Measurements from ENCODE around the gene PTRH1.

The PTRH1 gene

GRCh38 chr9:127749090-127749787 lies 33.8 kb upstream of the PTRH1 start:
- Histone ChIP-seq H3K27ac (no peak overlapping the region), H3K4me1 (ENCODE audit: low read depth, poor library complexity, severe bottlenecking) (no peaks in the 10 kb centered on the region), H3K36me3 (ENCODE audit: insufficient read depth) (no peaks in the 10 kb centered on the region), H3K79me2 (ENCODE audit: insufficient read depth, low read depth) (no peaks in the 10 kb centered on the region), H3K4me2 (no peak overlapping the region), H2AFZ (ENCODE audit: low read depth) (no peak overlapping the region), H3K4me3 (IDR thresholded peaks at IDR 0.05; ENCODE audit: insufficient read depth, low read depth, low read length) (no peak overlapping the region), H3K9ac (no peak overlapping the region), H3K27me3 (ENCODE audit: insufficient read depth, low read depth) (no peaks in the 10 kb centered on the region), H4K20me1 (ENCODE audit: insufficient read depth) (no peaks in the 10 kb centered on the region)
- TF ChIP-seq, protein P1, sequence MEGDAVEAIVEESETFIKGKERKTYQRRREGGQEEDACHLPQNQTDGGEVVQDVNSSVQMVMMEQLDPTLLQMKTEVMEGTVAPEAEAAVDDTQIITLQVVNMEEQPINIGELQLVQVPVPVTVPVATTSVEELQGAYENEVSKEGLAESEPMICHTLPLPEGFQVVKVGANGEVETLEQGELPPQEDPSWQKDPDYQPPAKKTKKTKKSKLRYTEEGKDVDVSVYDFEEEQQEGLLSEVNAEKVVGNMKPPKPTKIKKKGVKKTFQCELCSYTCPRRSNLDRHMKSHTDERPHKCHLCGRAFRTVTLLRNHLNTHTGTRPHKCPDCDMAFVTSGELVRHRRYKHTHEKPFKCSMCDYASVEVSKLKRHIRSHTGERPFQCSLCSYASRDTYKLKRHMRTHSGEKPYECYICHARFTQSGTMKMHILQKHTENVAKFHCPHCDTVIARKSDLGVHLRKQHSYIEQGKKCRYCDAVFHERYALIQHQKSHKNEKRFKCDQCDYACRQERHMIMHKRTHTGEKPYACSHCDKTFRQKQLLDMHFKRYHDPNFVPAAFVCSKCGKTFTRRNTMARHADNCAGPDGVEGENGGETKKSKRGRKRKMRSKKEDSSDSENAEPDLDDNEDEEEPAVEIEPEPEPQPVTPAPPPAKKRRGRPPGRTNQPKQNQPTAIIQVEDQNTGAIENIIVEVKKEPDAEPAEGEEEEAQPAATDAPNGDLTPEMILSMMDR (conservative IDR thresholded peaks at IDR 0.05; ENCODE audit: low read depth, low read length), result no peak

- Histone ChIP-seq H4K20me1 (ENCODE audit: insufficient read depth) (no peaks in the 10 kb centered on the region), H3K79me2 (ENCODE audit: insufficient read depth, low read depth) (no peaks in the 10 kb centered on the region), H3K4me1 (ENCODE audit: low read depth, poor library complexity, severe bottlenecking) (no peaks in the 10 kb centered on the region), H3K27me3 (ENCODE audit: insufficient read depth, low read depth) (no peaks in the 10 kb centered on the region), H3K36me3 (ENCODE audit: insufficient read depth) (no peaks in the 10 kb centered on the region), H3K4me2 (no peak overlapping the region), H3K27ac (no peak overlapping the region), H2AFZ (ENCODE audit: low read depth) (no peak overlapping the region), H3K4me3 (IDR thresholded peaks at IDR 0.05; ENCODE audit: insufficient read depth, low read depth, low read length) (no peak overlapping the region), H3K9ac (no peak overlapping the region)
- TF ChIP-seq, protein P1 (conservative IDR thresholded peaks at IDR 0.05; ENCODE audit: low read depth, low read length), result no peak
Measured at GRCh38 chr9:127746959-127747569, 31.6 kb upstream of the PTRH1 start.

DNA sequence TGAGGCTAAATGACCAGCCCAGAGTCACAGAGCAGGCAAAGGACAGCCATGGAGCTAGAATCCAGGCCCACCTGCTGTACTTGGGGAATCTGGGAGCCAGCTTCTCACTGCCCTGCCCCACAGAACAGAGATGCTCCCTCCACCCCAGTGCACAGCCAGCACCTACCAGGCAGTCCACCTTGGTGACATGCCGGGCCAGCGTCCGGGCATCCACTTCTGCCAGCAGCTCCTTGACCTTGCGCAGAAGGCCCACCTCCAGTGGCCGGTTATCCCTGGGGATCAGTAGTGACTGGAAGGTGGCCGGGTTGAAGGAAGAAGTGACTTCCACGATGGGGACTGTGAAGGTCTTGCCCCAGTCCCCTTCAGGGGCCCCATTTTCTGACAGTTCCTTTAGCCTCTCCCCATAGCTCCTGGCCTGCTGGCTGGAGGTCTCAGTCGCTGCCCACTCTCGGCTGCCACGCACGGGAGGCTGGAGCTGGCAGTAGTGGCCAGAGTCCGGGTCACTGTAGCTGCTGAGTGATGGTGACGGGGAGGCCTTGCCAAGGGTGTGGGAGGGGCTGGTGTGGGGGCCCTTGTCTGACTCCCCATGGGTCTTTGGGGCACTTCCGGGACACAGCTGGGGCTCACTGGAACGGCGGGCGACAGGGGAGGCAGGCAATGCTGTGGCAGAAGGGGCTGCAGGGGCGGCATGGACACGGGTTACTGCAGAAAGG lies 29.1 kb upstream of the PTRH1 start:
- Histone ChIP-seq H3K9ac (no peak overlapping the region), H3K36me3 (ENCODE audit: insufficient read depth) (no peaks in the 10 kb centered on the region)
- TF ChIP-seq, protein P1 (conservative IDR thresholded peaks at IDR 0.05; ENCODE audit: low read depth, low read length), result no peak

GRCh38 chr9:127742435-127743088 lies 27.1 kb upstream of the PTRH1 start:
- Histone ChIP-seq H3K4me3 (IDR thresholded peaks at IDR 0.05; ENCODE audit: insufficient read depth, low read depth, low read length) (no peak overlapping the region), H2AFZ (ENCODE audit: low read depth) (no peak overlapping the region), H3K27me3 (ENCODE audit: insufficient read depth, low read depth) (no peaks in the 10 kb centered on the region), H3K4me1 (ENCODE audit: low read depth, poor library complexity, severe bottlenecking) (no peaks in the 10 kb centered on the region), H3K9ac (no peak overlapping the region), H4K20me1 (ENCODE audit: insufficient read depth) (no peaks in the 10 kb centered on the region), H3K36me3 (ENCODE audit: insufficient read depth) (no peaks in the 10 kb centered on the region), H3K27ac (no peak overlapping the region), H3K4me2 (no peak overlapping the region), H3K79me2 (ENCODE audit: insufficient read depth, low read depth) (no peaks in the 10 kb centered on the region)
- TF ChIP-seq, protein P1 (conservative IDR thresholded peaks at IDR 0.05; ENCODE audit: low read depth, low read length), result no peak

More for the DNA sequence above, 29.1 kb upstream of the PTRH1 start:
- Histone ChIP-seq H4K20me1 (ENCODE audit: insufficient read depth) (no peaks in the 10 kb centered on the region), H3K4me3 (IDR thresholded peaks at IDR 0.05; ENCODE audit: insufficient read depth, low read depth, low read length) (no peak overlapping the region), H3K4me2 (no peak overlapping the region), H3K27ac (no peak overlapping the region), H3K79me2 (ENCODE audit: insufficient read depth, low read depth) (no peaks in the 10 kb centered on the region), H3K27me3 (ENCODE audit: insufficient read depth, low read depth) (no peaks in the 10 kb centered on the region), H3K4me1 (ENCODE audit: low read depth, poor library complexity, severe bottlenecking) (no peaks in the 10 kb centered on the region), H2AFZ (ENCODE audit: low read depth) (no peak overlapping the region)

Data from KMS-11 (cell line).